GM18873 (cell line): ENCODE measurements around the gene IFT80.

Experiments used
- ATAC-seq: cut with Tn5 transposase; IDR thresholded peaks from one replicate; pipeline ENCODE4 v1.9.1; 2021; ENCODE audit warnings: mild to moderate bottlenecking, moderate library complexity, moderate number of reproducible peaks; ENCODE audit not compliant: unreplicated experiment, low FRiP score

Gene IFT80

GRCh38 chr3:160401291-160402095 is 2.5 kb upstream of the IFT80 start:
- no peak for ATAC-seq

GRCh38 chr3:160400702-160401150 is 1.7 kb upstream of the IFT80 start:
- no peak for ATAC-seq

GRCh38 chr3:160400030-160400701 is 1.1 kb upstream of the IFT80 start:
- ATAC-seq = peak; percentile 5

- peak; percentile 8 for ATAC-seq
These were observed 253 bp downstream of the IFT80 start for GRCh38 chr3:160398820-160399124.

- ATAC-seq = no peak
These were observed 3.7 kb downstream of the IFT80 start for GRCh38 chr3:160395297-160395696.

- ATAC-seq = no peak
These were observed 5.0 kb downstream of the IFT80 start for GRCh38 chr3:160394009-160394392.

GRCh38 chr3:160393346-160394008 is 5.5 kb downstream of the IFT80 start:
- no peak for ATAC-seq

- ATAC-seq = no peak
These were observed 6.2 kb downstream of the IFT80 start for GRCh38 chr3:160392798-160393197.

- ATAC-seq = no peak
These were observed 8.4 kb downstream of the IFT80 start for GRCh38 chr3:160390565-160391138.

- no peak for ATAC-seq
These were observed 14.2 kb downstream of the IFT80 start for GRCh38 chr3:160384639-160385318.

GRCh38 chr3:160381470-160381869 is 17.6 kb downstream of the IFT80 start:
- ATAC-seq = no peak

- ATAC-seq = no peak
These were observed 19.3 kb downstream of the IFT80 start for GRCh38 chr3:160379628-160380214.

- no peak for ATAC-seq
These were observed 20.5 kb downstream of the IFT80 start for GRCh38 chr3:160378331-160379109.

GRCh38 chr3:160376681-160377080 is 22.3 kb downstream of the IFT80 start:
- ATAC-seq = no peak

- ATAC-seq = no peak
These were observed 24.1 kb downstream of the IFT80 start for GRCh38 chr3:160374925-160375324.

GRCh38 chr3:160374472-160374871 is 24.6 kb downstream of the IFT80 start:
- ATAC-seq = no peak

- ATAC-seq = no peak
These were observed 25.4 kb downstream of the IFT80 start for GRCh38 chr3:160373655-160374054.

- no peak for ATAC-seq
These were observed 26.2 kb downstream of the IFT80 start for GRCh38 chr3:160372780-160373179.
